GM06990 (cell line): ENCODE data around the gene C1orf232.
A peak's percentile ranks its signal among the peaks of the same experiment; 100 is the strongest.

Source experiments
- DNase-seq: peaks from one replicate; pipeline ENCODE4 v3.0.0-alpha.2; 2011; ENCODE audit not compliant: insufficient read length; ENCODE audit errors: extremely low read depth
- H3K27me3 ChIP-seq: replicated peaks from 2 replicates; pipeline ENCODE4 v1.6.0; 2011; ENCODE audit warnings: low read length; ENCODE audit not compliant: control insufficient read depth, insufficient read depth
- H3K36me3 ChIP-seq: 2 replicates; pipeline ENCODE4 v1.5.1; 2011; ENCODE audit warnings: low read length; ENCODE audit not compliant: control insufficient read depth, insufficient read depth
- H3K4me3 ChIP-seq: replicated peaks from 2 replicates; pipeline ENCODE4 v1.5.1; 2011; ENCODE audit warnings: low read depth, mild to moderate bottlenecking, control low read depth, low read length
- CTCF ChIP-seq: IDR thresholded peaks from 2 replicates; pipeline ENCODE4 v1.5.1; 2011; ENCODE audit warnings: low read length, control low read depth, mild to moderate bottlenecking, inconsistent platforms; ENCODE audit not compliant: insufficient read depth, poor library complexity, severe bottlenecking

The C1orf232 gene

GRCh38 chr1:26127235-26128163, 41.3 kb downstream of the C1orf232 start:
- H3K36me3 ChIP-seq, result no peaks in the 10 kb centered on the region
- DNase-seq, result no peak
- H3K27me3 ChIP-seq, result no peaks in the 10 kb centered on the region; the same call in 1 of the 2 replicates
- TF ChIP-seq CTCF, result no peak
- no peak overlapping the region for H3K4me3 ChIP-seq

GRCh38 chr1:26126321-26127084, 42.3 kb downstream of the C1orf232 start:
- Histone ChIP-seq H3K27me3 (no peaks in the 10 kb centered on the region; the same call in 1 of the 2 replicates), H3K36me3 (no peaks in the 10 kb centered on the region), H3K4me3 (no peak overlapping the region)
- no peak for TF ChIP-seq CTCF
- peak; percentile 57 for DNase-seq

- H3K4me3 ChIP-seq, result no peak overlapping the region
- H3K27me3 ChIP-seq, result no peaks in the 10 kb centered on the region; the same call in 1 of the 2 replicates
- H3K36me3 ChIP-seq, result no peaks in the 10 kb centered on the region
- TF ChIP-seq CTCF, result no peak
- DNase-seq, result no peak
Measured at GRCh38 chr1:26125946-26126320, 42.8 kb downstream of the C1orf232 start.

- DNase-seq, result no peak
- no peak overlapping the region for H3K4me3 ChIP-seq
- no peaks in the 10 kb centered on the region; the same call in 1 of the 2 replicates for H3K36me3 ChIP-seq
- no peak for TF ChIP-seq CTCF
- H3K27me3 ChIP-seq, result no peaks in the 10 kb centered on the region
Measured at GRCh38 chr1:26125382-26125781, 43.4 kb downstream of the C1orf232 start.

GRCh38 chr1:26124418-26125331, 44.1 kb downstream of the C1orf232 start:
- DNase-seq, result no peak
- H3K27me3 ChIP-seq, result no peaks in the 10 kb centered on the region
- no peaks in the 10 kb centered on the region; the same call in 1 of the 2 replicates for H3K36me3 ChIP-seq
- no peak for TF ChIP-seq CTCF
- no peak overlapping the region for H3K4me3 ChIP-seq
